Fibroblast of lung (primary cell): Measurements from ENCODE around the gene ZNF77. TPM values are rescaled to one million over a fixed set of nuclear protein-coding genes. Genes with fewer than 3 reads are reported as not detected.

Experiments used
- DNase-seq, 2 donors: peaks; one replicate each; pipeline versions ENCODE4 v3.0.0 to v3.0.0-alpha.2; 2010; ENCODE audit warnings: low read depth in 2 of 2
- H2AFZ ChIP-seq: 2 replicates; pipeline ENCODE4 v1.5.1; 2012; ENCODE audit warnings: low read length, control low read depth, inconsistent platforms
- H3K27ac ChIP-seq: 2 replicates; pipeline ENCODE4 v1.5.1; 2011; ENCODE audit warnings: low read length, control low read depth; ENCODE audit not compliant: insufficient read depth
- H3K27me3 ChIP-seq: 2 replicates; pipeline ENCODE4 v1.5.1; 2011; ENCODE audit warnings: mild to moderate bottlenecking, low read length; ENCODE audit not compliant: control insufficient read depth, insufficient read depth
- H3K36me3 ChIP-seq: 2 replicates; pipeline ENCODE4 v1.5.1; 2011; ENCODE audit warnings: low read length; ENCODE audit not compliant: control insufficient read depth, insufficient read depth
- H3K4me1 ChIP-seq: 2 replicates; pipeline ENCODE4 v1.5.1; 2011; ENCODE audit warnings: low read length; ENCODE audit not compliant: control insufficient read depth, insufficient read depth; ENCODE audit errors: extremely low read depth
- H3K4me2 ChIP-seq: 2 replicates; pipeline ENCODE4 v1.5.1; 2011; ENCODE audit warnings: low read length, control low read depth; ENCODE audit not compliant: insufficient read depth; ENCODE audit errors: extremely low read depth
- H3K4me3 ChIP-seq, 4 experiments: fragments of 200-600 bp in 1 of 4; sonication (generic) in 1 of 4; replicated peaks in 1 of 4; 2 replicates each; pipeline ENCODE4 v1.5.1; 2011 to 2016; ENCODE audit warnings: low read length in 4 of 4, low read depth in 3 of 4, mild to moderate bottlenecking in 3 of 4, control low read depth in 2 of 4, inconsistent platforms in 1 of 4, mixed read lengths in 1 of 4; ENCODE audit not compliant: insufficient read depth in 1 of 4; ENCODE audit errors: control extremely low read depth in 1 of 4
- H3K79me2 ChIP-seq: 2 replicates; pipeline ENCODE4 v1.5.1; 2012; ENCODE audit warnings: mild to moderate bottlenecking, low read length, inconsistent platforms; ENCODE audit not compliant: control insufficient read depth, insufficient read depth
- H3K9ac ChIP-seq: 2 replicates; pipeline ENCODE4 v1.5.1; 2011; ENCODE audit warnings: mild to moderate bottlenecking, low read length, control low read depth; ENCODE audit not compliant: insufficient read depth
- H3K9me3 ChIP-seq: 2 replicates; pipeline ENCODE4 v1.5.1; 2012; ENCODE audit warnings: low read depth, low read length; ENCODE audit not compliant: control insufficient read depth, insufficient read depth
- H4K20me1 ChIP-seq: 2 replicates; pipeline ENCODE4 v1.5.1; 2011; ENCODE audit warnings: low read length; ENCODE audit not compliant: control insufficient read depth, insufficient read depth; ENCODE audit errors: extremely low read depth
- CTCF ChIP-seq, 2 donors: IDR thresholded peaks in 1 of 2; conservative IDR thresholded peaks in 1 of 2; 1 replicate in 1 of 2; 2 replicates in 1 of 2; pipeline ENCODE4 v1.5.1; 2011 to 2012; ENCODE audit warnings: low read length in 2 of 2, control low read depth in 1 of 2, inconsistent platforms in 1 of 2, low read depth in 1 of 2, mild to moderate bottlenecking in 1 of 2
- EZH2 ChIP-seq: IDR thresholded peaks from 2 replicates; pipeline ENCODE4 v1.5.1; 2012; ENCODE audit warnings: low read length, control low read depth, mild to moderate bottlenecking; ENCODE audit errors: missing control alignments
- polyA plus RNA-seq, 2 donors: library from polyadenylated mRNA; depleted of rRNA in 1 of 2; stranded (reverse) in 1 of 2; unstranded in 1 of 2; fragments of >200 nt; gene quantifications; 2 replicates each; pipeline ENCODE4 v1.2.1, GENCODE V29; 2011 to 2012; ENCODE audit warnings: missing spikeins in 1 of 2
- total RNA-seq: library from RNA; depleted of rRNA; stranded (reverse); fragments of >200 nt; gene quantifications from 2 replicates; pipeline ENCODE4 v1.2.1, GENCODE V29; 2014

The ZNF77 gene
- total and polyA plus RNA-seq, 2 donors (not counting 1 experiment from before 2014, with no cell fraction given): 4.0 to 5.0 TPM

- DNase-seq: peak in 1 of 2 donors; percentile 14
- H3K4me2 ChIP-seq: no peak overlapping the region
Measured at GRCh38 chr19:2974342-2975041, 29.7 kb upstream of the ZNF77 start.

DNA sequence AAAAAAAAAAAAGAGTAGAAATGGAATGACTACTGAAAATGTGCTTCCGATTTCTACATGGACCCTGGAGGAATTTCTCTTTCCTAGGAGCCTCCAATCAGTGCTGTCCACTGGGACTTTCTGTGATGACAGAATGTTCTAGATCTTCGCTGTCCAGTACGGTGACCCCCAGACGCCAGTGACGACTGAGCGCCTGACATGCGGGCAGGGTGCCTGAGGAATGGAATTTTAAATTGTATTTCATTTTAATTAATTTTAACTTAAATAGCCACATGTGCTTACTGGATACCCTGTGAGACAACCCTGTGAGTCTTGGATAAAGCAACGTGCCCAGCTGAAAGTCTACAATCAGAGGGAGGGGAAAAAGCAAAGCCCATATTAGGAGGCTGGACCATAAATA lies 28.5 kb upstream of the ZNF77 start:
- Histone ChIP-seq H3K27ac (no peak overlapping the region), H3K4me1 (peaks cover 6% of the 10 kb centered on the region), H3K9ac (no peak overlapping the region), H3K27me3 (no peaks in the 10 kb centered on the region), H3K79me2 (no peaks in the 10 kb centered on the region), H3K36me3 (no peaks in the 10 kb centered on the region), H2AFZ (no peak overlapping the region), H3K4me3 (no peak overlapping the region), H4K20me1 (no peaks in the 10 kb centered on the region), H3K4me2 (no peak overlapping the region), H3K9me3 (no peaks in the 10 kb centered on the region)
- DNase-seq: no peak
- TF ChIP-seq CTCF (conservative IDR thresholded peaks at IDR 0.05 in 1 of 2, IDR thresholded peaks at IDR 0.05 in 1 of 2; ENCODE audit: low read depth in 1 of 2, low read length in 2 of 2): no peak
- no peak for TF ChIP-seq EZH2

More at GRCh38 chr19:2974342-2975041, 29.7 kb upstream of the ZNF77 start:
- H2AFZ ChIP-seq: no peak overlapping the region
- no peaks in the 10 kb centered on the region for H3K27me3 ChIP-seq
- no peak for TF ChIP-seq EZH2
- TF ChIP-seq CTCF (conservative IDR thresholded peaks at IDR 0.05 in 1 of 2, IDR thresholded peaks at IDR 0.05 in 1 of 2; ENCODE audit: low read depth in 1 of 2, low read length in 2 of 2): no peak
- H3K9ac ChIP-seq: no peak overlapping the region
- no peak overlapping the region for H3K4me3 ChIP-seq
- no peaks in the 10 kb centered on the region for H3K79me2 ChIP-seq
- no peaks in the 10 kb centered on the region for H4K20me1 ChIP-seq
- H3K27ac ChIP-seq: no peak overlapping the region
- no peaks in the 10 kb centered on the region for H3K9me3 ChIP-seq
- H3K4me1 ChIP-seq: peaks cover 6% of the 10 kb centered on the region
- no peaks in the 10 kb centered on the region for H3K36me3 ChIP-seq

- no peaks in the 10 kb centered on the region for H3K27me3 ChIP-seq
- H3K36me3 ChIP-seq: no peaks in the 10 kb centered on the region
- no peak overlapping the region for H2AFZ ChIP-seq
- no peak overlapping the region for H3K4me2 ChIP-seq
- H3K9me3 ChIP-seq: no peaks in the 10 kb centered on the region
- H3K4me3 ChIP-seq: no peak overlapping the region
- H3K4me1 ChIP-seq: no peaks in the 10 kb centered on the region
- no peak overlapping the region for H3K9ac ChIP-seq
- no peaks in the 10 kb centered on the region for H3K79me2 ChIP-seq
- no peak overlapping the region for H3K27ac ChIP-seq
- TF ChIP-seq EZH2 (no peak), CTCF (conservative IDR thresholded peaks at IDR 0.05 in 1 of 2, IDR thresholded peaks at IDR 0.05 in 1 of 2; ENCODE audit: low read depth in 1 of 2, low read length in 2 of 2) (no peak)
- no peaks in the 10 kb centered on the region for H4K20me1 ChIP-seq
- peak; percentile 8 to 71 for DNase-seq
Measured at GRCh38 chr19:2970201-2970835, 25.5 kb upstream of the ZNF77 start.
